Nucleus accumbens (tissue), 56 donors: ENCODE results near the gene RETREG2.

Source experiments
- DNase-seq, 56 donors: peaks; one replicate each; lab custom pipeline; 2025; lab: John Stamatoyannopoulos, UW

RETREG2 gene, protein sequence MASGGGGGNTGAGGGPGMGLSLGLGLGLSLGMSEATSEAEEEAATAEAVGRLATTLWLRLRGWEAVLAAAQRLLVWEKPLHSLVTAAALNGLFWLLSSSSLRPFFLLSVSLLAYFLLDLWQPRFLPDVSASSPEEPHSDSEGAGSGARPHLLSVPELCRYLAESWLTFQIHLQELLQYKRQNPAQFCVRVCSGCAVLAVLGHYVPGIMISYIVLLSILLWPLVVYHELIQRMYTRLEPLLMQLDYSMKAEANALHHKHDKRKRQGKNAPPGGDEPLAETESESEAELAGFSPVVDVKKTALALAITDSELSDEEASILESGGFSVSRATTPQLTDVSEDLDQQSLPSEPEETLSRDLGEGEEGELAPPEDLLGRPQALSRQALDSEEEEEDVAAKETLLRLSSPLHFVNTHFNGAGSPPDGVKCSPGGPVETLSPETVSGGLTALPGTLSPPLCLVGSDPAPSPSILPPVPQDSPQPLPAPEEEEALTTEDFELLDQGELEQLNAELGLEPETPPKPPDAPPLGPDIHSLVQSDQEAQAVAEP

DNA sequence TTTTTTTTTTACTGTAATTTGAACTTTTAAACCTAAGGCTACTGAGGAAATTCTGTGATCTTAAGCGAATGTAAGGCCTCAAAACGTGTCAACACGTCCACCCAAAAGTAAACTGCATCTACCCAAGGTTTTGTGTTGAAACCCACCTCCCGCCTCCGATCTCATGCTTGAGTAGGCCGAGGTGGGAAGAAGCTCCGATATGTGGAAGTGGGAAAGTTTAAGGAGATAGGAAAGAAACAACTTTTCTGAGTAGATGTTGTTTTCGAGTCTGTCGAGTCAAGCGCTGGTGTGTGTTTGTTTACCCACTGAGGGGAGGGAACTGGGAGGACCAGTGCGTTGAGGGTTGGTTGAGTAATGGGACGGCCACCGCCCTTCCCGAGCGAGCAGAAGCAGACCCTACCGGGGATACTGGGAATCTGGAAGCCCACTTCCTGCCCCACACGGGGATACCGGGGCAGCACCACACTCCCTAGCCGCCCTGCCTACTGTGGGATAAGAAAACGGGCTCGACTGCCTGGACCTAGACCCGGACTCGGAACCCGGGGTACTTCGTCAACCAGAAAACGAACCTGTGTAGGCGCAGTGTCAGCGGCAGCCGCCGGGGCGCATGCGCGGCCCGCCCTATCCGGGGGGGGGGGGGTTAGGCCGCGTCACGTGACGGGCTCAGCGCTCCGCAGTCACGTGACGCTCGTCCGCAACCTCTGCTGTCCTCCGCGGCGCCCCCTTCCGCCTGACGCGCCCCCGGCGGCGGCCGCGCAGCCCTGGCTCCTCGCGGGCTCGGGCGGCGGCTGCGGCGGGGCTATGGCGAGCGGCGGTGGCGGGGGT, at the start of gene RETREG2:
Gene RETREG2 (plus strand): TSS at position 724 of the 825 bp plus-strand sequence. CDS start 78 bp downstream, at position 802.
- DNase-seq, result peak in 54 of 56 donors; percentile 37 to 94 (median 82)

DNA sequence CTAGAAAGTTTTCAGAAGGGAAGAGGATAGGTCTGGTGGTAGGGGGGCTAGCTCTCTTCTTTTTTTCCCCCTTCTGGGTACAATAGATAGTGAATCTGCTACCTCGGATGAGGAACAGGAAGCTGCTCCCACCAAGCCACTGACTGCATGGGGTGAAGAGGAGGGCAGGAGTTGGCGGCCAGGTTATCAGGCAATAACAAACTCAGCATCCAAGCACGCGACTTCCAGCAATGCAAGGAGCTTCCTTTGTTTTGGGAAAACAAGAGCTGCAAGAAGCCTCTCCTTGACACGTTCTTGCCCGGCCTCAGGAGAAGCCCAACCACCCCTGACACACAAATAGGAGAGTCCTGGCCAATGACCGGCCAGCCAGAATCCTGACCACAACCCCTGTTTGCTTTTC, 49.7 kb upstream of the RETREG2 start:
- DNase-seq, result no peak

DNA sequence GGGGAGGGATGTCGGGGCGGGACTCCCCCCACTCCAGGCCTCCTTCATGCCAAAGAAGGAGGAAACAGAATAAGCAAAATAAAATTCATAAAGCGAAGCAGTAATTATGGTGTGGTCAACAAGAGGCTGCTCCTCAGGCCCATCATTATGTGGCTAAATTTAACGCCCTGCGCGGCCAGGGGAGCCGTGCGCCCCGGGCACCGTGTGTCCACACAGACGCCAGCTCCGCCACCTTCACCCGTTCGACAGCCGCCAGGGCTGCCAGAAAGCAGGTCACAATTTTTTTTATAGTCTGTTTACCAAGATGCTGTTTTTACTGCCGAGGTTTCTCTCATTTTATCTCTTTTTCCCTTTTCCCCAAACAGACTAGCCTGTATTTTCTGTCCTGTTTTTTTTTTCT, 48.5 kb upstream of the RETREG2 start:
- no peak for DNase-seq

DNA sequence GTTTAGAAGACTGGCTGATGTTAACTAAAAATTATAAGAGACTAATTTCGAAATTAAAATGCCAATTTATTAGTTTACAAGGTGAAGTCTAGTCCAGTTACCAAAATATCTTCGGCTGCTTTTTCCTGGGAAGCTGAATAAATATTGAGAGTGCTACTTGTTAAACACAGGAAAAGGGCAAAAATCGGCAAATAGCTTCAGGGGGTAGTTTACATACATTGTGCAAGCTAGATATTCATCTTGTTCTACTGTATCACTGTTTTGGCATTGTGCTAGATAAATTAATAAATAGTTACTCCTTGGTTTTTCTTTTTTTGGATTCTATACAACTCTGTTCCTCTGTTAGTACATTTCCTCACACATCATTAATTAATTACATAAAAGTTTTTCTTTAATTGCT, 46.7 kb upstream of the RETREG2 start:
- DNase-seq, result no peak

DNA sequence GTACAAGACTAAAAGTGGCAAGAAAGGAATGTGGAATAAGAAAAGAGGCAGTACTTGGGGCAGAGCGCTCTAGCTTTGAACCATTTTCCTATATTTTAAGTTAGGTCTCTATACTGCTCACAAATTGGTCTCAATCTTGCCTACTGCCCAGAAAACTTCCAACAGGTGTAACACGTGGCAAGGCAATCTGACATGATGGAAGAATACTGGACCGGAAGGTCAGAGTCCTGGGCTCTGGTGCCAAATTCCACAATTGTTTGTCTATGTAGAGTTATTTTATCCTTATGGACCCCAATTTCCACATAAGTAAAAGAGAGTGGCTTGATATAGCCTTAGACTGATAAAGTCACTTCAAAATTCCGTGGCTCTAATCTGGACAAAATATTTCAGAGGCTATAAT, 46.3 kb upstream of the RETREG2 start:
- DNase-seq, result no peak

DNA sequence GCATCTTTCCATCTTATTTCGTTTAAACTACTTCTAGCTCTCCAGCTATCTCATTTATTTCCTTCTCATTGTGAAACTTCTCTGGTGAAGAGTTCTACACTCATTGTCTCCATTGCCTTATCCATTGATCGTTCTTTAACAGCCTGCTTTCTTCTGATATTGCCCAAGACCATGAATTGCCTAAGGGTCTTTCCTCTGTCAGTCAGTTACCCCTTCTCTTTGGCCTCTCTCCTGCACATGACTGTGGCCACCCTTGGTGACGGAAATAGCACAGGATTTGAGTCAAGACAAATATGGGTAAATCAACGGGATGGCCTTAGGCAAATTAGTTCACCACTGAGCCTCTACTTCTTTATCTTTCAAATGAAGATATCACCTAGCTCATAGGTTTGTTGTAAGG, 44.1 kb upstream of the RETREG2 start:
- no peak for DNase-seq

DNA sequence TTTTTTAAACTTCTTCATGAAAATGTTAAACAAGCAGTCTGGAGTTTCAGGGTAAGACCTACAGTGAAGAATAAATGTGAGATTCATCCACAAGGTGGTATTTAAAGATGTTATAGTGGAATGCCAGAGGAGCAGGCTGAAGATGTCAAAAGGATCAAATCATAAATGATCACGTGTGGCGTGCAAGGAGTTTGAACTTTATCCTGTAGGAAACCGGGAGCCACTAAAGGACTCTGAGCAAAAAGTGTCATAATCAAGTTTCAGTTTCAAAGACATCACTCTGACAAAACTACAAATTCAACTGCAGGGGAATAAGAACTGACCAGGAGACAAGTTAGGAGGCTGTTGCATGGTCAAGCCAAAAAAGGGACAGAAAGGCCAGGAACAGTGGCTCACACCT, 37.4 kb upstream of the RETREG2 start:
- no peak for DNase-seq

DNA sequence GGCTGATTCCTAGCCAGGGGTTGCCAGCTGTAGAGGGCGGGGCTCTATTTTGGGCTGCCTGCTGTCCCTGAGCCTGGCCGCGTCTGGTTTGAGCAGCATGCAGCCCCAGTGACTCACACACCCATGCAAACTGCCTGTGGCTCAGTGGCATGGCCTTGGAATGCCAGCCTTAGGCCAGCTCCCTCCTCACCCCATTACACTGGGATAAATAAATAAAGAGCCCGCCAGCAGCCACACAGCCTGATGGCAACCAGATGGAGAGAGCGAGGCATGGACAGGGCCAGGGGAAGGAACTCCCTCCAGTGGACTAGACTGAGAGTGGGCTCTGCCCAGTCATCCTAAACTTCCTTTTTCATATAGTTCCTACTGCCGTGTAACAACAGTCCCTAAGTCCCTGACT, 35.7 kb upstream of the RETREG2 start:
- DNase-seq, result no peak

DNA sequence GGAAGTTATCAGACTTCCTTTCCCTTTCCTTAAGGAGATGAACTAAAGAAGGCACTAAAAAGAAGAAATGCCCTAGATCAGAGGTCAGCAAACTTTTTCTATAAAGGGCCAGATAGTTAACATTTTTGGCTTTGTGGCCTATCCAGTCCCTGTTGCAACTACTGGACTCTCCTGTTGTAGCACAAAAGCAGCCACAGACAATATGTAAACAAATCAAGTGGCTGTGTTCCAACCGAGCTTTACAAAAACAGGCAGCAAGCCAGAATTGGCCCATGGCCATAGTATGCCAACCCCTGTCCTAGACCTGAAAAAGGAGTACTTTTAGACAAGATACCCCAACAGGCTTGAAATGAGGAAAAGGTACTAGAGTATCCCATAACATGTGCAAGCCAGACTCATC, 28.4 kb upstream of the RETREG2 start:
- DNase-seq, result no peak

DNA sequence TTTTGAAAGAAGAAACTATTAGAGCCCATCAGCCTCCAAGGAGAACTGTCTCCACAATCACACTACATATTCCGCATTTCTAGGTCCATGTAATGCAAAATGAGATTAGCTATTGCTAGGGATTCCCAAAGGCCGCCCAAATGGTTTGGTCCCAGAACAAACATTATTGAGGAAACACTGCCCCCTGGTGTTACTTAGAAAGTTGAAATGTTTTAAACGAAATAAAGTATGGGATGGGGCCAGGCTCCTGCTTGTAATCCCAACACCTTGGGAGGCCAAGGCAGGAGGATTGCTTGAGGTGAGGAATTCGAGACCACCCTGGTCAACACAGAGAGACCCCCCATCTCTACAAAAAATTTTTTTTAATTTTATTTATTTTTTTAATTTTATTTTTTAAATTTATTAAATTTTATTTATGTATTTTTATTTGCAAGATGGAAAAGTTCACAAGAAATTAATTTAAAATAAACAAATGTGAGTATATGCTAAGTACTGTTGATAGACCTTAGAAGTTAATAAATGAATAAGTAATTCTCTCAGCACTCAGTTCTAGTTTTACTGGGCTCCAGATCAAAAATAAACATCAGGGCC, 22.9 kb upstream of the RETREG2 start:
- DNase-seq, result peak in 6 of 56 donors; percentile 3 to 35 (median 20)

DNA sequence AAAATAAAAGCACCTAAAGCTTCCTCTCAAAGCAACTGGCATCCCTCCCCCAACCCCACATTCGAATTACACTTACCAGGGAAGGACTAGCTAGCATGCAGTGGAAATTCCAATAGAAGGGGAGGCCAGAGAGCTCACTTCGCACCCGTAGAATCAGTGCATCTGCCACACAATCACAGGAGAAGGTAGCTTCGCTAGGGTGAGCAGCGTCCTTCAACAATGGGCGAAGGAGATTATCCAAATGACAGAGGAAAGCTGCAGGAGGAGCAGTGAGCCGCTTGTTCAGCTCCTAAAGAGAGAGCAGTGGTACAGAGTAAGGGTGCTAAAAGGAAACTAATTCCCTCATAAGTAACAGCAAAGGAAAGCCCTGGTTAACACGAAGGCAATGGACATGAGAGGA, 20.7 kb upstream of the RETREG2 start:
- no peak for DNase-seq

DNA sequence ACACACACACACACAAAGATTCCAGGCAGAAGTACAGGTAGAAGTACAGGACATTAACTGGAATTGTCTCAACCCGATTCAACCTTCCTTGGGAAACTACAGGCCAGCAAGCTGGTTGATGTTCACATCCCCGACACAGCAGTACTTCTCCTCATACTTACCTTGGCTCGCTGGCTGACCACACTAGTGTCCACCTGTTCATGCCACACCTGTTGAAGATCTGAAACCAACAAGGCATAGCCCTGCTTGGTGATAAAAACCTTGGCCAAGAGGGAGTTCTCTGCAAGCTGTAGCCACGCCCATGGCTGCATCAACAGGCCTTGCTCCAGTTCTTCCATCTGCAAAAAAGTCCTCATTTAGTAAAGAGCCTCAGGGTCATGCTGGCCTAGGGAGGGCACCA, 20.1 kb upstream of the RETREG2 start:
- DNase-seq, result no peak

DNA sequence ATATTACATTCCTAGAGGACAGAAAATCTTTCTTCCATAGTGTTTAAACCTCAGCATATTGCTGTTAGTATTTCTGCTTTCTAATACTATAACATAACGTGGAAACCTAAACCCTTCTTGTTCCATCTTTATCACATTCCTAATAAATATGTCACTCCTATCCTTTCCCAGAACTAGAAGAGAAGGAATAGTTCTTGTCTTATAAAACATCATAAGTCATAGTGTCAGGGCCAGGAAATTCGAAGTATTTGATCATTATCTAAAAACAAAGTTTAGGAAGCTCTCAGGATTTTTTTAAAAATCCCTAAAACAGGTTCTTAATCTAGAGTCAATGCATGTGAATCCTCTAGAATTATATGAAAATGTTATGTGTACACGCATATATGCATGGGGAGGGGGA, 19.5 kb upstream of the RETREG2 start:
- DNase-seq, result no peak

DNA sequence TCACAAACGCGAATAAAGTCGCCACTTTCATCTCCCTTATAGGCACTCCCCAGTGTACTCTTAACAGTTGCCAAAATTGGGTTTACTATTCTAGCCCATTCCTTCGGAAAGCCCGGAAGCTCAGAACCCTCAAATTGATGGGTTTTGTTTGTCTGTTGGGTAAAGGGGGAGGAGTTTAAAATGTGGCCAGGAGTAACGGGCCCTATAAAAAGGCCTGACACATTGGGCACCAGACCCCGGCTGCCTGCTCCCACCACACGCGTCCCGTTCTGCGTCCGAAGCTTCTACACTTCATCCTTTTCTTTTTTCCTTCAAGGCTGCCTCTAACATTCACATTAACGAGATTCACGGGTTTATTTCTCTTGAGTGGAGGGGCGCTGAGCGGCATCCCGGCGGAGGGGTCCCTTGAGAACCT, 18.3 kb upstream of the RETREG2 start:
- no peak for DNase-seq

DNA sequence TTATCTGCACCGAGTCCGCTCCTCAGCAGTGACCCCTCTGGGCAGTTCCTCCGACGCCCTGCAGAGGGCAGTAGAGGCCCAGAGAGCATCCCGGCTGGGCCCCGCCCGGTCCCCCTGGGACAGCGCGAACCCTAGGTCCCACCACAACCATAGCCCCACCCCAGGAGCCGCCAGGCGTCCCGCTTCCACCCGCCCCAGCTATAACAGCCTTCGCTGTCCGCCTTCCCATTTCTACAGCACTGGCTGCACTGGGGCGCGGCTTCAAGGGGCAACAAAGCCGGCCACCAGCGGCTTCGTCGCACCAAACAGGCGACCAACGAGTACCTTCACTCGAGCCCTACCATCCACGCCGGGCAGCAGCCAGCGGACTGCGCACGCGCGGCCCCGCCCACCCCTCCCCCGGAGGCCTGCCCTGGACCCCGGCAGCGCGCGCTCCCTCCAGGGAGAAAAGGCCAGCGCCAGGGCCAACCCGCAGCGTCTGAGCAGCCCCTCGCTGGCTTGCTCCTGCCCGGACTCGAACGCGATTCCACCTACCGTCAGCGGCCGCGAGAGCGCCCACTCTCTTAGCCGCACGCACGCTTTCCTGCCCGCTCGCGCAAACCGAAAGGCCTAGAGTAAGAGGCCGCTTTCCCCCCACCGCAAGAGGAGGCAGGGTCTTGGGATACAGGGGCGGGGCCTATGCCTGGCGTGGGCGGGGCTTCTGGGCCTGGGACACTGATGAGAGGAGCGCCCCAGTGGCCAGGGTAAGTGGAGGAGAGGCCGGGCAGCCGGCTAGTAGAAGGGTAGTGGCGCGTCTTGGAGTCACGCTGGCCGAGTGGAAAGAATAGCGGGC, 17.7 kb upstream of the RETREG2 start, which contains the start of gene NHEJ1:
Gene NHEJ1 (minus strand): TSS at position 630 of the 832 bp plus-strand sequence. CDS start 2,453 bp downstream, outside the sequence.
- peak; percentile 68 to 100 (median 93) for DNase-seq

DNA sequence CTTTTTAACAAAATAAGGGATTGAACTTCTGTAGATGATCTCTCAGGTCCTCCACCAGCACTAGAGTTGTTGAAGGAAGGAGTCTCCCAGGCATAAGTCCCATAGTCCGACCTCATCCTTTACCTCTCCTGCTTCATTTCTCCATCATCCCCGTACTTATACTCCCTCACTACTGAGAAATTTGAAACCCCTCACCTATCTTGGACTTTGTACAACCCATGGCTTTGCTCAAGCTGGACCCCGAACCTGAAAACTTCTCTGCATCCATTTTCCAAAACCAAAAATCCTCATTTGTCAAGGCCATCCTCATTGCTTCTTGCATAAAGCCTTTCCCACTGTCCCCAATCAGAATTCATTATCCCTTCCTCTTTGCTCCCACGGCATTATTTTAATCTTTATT, 17.0 kb upstream of the RETREG2 start:
- DNase-seq, result no peak

DNA sequence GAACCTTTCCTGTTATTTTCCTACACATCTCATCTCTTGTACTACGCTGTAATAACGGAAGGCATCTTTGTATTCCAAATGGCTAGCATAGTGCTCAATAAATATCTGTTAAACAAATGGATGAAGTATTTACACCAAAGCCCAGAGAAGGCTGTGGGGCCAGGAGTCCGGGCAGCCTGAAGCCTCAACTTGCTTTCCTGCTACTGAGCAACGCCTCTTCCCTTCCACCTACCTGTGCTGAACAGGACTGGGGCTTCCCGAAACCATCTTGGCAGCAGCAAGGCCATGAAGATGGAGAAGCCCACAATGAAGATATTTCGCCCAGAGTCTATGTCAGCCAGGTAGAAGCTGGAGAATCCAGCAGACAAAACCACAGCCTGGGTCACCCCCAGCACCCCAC, 14.9 kb upstream of the RETREG2 start:
- DNase-seq, result no peak

DNA sequence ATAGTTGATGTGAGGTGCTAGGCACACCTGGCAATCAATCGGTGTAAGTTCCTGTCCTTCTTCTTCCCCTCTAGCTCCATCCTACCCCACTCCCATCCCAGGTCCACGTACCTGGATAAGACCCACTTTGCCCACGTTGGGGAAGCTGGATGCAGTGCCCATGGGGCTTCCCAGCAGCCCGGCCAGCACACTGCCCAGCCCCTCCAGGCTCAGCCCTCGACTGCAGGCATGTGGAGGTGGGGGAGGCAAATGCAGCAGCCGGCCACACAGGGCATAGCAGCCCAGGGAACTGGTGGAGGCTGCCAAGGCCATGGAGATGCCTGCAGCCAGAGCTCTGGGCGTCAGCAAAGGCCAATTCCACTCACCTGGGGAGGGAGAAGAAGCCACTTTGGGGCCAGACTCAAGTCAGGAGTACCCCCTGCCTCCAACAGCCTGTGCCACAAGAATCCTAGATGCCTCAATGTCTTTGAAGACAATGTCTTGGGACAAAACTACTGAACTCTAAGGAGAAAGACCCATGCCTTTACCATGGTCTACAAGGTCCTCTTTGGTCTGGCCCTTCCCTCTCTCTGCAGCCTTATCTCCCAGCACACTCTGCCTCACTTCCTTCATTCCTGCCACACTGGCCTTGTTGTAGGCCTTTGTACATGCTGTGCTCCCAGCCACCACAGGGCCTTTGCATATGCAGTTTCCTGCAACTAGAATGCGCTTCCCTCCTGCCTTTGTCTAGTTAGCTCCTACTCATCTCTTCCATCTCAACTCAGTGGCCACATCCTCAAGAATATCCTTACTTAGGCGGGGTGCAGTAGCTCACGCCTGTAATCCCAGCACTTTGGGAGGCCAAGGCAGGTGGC, 12.8 kb upstream of the RETREG2 start:
- DNase-seq, result no peak

DNA sequence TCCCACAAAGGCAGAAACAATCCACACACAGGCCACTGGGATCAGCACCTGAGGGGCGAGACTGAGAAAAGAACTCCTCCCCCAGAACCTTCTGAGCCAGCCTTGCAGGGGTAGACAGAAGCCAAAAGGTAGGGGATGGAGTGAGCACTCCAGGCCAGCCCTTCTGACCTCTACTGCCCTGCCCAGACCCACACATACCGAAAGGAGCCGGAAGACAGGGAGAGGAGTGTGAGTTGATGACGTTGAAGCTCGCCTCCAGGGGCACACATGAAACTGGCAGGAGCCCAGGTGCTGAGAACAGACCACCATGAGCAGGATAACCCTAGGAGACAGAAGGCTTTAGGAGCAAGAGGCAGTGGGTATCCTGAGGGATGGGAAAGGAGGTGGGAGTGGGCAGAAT, 10.1 kb upstream of the RETREG2 start:
- no peak for DNase-seq
